Ovary (tissue), 3 donors: Measurements from ENCODE around the gene ST6GALNAC3.

Source experiments
- CTCF ChIP-seq, 3 donors: fragments of 450-650 bp in 2 of 3; fragments of 200-600 bp in 1 of 3; IDR thresholded peaks; one replicate each; pipeline versions ENCODE4 v1.5.1 to v1.8.0; 2016 to 2022; ENCODE audit warnings: antibody characterized with exemption in 3 of 3, mild to moderate bottlenecking in 1 of 3
- POLR2A ChIP-seq: fragments of 450-650 bp; IDR thresholded peaks from one replicate; pipeline ENCODE4 v1.6.1; 2017; ENCODE audit warnings: antibody characterized with exemption, mild to moderate bottlenecking, moderate library complexity
- donor health status: DM: no; HTN: no; CAD: no.

GRCh38 chr1:76381450-76382097 is 307.0 kb downstream of the ST6GALNAC3 start:
- no peak for TF ChIP-seq POLR2A
- no peak for TF ChIP-seq CTCF (IDR thresholded peaks at IDR 0.05)
